Stimulated activated CD4-positive, alpha-beta T cell treated with anti-CD3 and anti-CD28 coated beads, Interleukin-1b, Interleukin-23, amount 100 ng/mL, for 48 hours (primary cell): Measurements from ENCODE around the gene PRR20E.
"Not testable (repeated sequence)": the region's sequence is repeated elsewhere in the genome, so short reads cannot be mapped to it uniquely, and the experiment has no call there.

Experiments
- DNase-seq: peaks from one replicate; pipeline ENCODE4 v3.0.0-alpha.2; 2020

Gene PRR20E

GRCh38 chr13:57166897-57167296, at the start of gene PRR20E:
TSS of gene PRR20E (plus strand) at chr13:57167197. CDS start at chr13:57167584, 387 bp downstream.
- DNase-seq: not testable (repeated sequence)

DNA sequence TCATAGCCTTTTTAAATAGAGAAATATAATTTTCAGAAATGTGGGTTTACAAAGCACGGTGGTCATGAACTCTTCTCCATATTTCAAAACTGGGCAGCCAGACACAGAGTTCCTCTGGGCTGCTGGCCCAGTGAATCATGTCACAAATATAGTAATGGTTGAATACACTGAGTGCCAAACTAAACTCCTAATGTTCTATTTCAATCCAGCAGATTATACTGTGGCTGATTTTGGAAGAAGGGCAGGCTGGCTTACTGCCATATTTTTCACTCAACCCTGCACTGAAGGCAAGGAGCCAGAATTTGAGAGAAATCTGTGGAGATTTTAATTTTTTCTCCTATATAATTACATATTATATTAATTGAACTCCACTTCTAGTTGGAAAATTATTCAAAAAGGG, 43.3 kb upstream of the PRR20E start:
- no peak for DNase-seq

DNA sequence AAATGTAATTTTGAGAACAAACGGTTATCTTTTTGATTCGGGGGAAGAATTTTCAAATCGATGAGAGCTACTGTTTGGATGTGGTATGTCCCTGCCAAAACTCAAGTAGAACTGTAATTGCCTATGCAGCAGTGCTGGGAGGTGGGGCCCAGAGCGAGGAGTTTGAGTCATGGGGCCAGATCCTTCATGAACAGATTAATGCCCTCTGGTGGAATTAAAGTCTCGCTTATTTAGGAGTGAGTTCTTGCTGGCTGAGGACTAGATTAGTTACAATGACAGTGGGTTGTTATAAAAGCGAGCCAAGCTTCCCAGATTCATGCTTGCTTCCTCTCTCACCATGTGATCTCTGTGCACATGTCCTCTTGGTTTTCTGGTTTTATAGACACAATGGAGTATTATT, 38.1 kb upstream of the PRR20E start:
- DNase-seq: no peak

DNA sequence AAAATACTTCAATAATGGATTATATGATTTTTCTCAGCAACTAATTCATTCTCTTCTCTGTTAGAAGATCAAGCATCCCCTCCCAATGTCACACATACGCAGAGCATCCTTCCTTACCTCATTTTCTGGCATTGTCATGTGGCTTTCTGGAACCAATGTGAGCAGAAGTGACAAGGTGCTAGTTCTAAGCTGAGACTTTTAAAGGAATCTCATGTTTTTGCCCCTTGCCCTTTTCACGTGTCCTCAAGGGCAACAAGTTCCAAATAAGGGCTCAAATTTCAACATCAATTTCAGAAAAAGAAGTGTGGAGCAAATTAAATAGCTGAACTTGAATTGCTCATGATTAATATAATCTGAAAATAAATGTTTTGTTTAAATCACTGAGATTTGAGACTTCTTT, 30.9 kb upstream of the PRR20E start:
- DNase-seq: no peak

- DNase-seq: no peak
Measured at GRCh38 chr13:57137585-57137984, 29.4 kb upstream of the PRR20E start.

- no peak for DNase-seq
Measured at GRCh38 chr13:57138988-57139387, 28.0 kb upstream of the PRR20E start.

DNA sequence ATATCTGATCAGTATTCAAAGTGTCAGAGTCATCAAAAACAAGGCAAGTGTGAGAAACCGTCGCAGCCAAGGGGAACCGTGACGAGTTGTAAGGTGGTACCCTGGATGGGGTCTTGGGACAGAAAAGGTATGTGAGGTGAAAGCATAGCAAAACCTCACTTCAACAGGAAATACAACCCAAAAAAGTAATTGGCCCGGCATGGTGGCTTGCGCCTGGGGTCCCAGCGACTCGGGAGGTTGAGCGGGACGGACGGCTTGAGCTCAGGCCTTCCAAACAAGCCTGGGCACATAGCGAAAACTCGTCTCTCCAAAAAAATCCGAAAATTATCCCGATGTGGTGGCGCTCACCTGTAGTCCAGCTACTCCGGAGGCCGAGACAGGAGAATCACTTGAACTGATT, 27.2 kb upstream of the PRR20E start:
- DNase-seq: not testable (repeated sequence)

DNA sequence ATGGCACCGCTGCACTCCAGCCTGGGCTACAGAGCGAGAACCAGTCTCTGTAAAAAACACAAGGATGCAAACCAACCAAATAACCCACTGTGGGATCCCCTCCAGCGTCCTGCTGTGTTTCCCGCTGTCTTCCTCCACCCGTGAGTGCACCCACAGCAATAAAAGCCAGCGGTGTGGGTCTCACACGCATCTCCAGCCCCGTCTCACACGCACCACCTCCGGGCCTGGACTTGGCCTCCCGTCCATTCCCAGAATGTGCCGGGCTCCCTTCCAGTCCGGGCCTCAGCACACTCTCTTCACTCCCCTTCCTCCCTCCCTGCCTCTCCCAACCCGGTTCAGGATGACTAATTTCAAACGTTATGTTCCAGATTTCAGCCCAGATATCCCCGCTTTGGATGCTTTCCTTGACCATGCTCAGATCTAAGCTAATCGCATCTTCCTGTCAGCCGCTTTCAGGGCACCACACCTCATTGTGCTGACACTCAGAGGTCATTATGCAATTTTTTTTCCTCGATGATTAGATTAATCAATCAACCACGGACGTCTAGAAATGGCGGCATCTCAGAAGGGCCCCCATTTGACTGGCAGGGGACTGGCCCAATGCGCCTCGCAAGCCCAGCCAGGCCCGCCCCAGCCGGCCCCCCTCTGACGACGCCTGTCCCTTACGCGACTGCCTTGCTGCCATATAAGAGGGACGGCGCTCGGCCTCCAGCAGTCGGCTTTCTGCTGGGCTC, 26.6 kb upstream of the PRR20E start, which contains the start of gene PRR20A:
PRR20A (plus strand) TSS at position 684 of the 734 bp plus-strand sequence. CDS start 387 bp downstream, outside the sequence.
- not testable (repeated sequence) for DNase-seq

DNA sequence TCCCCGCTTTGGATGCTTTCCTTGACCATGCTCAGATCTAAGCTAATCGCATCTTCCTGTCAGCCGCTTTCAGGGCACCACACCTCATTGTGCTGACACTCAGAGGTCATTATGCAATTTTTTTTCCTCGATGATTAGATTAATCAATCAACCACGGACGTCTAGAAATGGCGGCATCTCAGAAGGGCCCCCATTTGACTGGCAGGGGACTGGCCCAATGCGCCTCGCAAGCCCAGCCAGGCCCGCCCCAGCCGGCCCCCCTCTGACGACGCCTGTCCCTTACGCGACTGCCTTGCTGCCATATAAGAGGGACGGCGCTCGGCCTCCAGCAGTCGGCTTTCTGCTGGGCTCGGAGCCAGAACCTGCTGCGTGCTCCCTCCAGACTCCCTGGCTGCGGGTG, 19.8 kb upstream of the PRR20E start, which contains the start of gene PRR20B:
PRR20B (plus strand) TSS at position 301 of the 400 bp plus-strand sequence. CDS start 387 bp downstream, outside the sequence.
- DNase-seq: not testable (repeated sequence)

GRCh38 chr13:57148106-57148505, 18.9 kb upstream of the PRR20E start:
- DNase-seq: not testable (repeated sequence)

DNA sequence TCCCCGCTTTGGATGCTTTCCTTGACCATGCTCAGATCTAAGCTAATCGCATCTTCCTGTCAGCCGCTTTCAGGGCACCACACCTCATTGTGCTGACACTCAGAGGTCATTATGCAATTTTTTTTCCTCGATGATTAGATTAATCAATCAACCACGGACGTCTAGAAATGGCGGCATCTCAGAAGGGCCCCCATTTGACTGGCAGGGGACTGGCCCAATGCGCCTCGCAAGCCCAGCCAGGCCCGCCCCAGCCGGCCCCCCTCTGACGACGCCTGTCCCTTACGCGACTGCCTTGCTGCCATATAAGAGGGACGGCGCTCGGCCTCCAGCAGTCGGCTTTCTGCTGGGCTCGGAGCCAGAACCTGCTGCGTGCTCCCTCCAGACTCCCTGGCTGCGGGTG, 13.2 kb upstream of the PRR20E start, which contains the start of gene PRR20C:
PRR20C (plus strand) TSS at position 301 of the 400 bp plus-strand sequence. CDS start 387 bp downstream, outside the sequence.
- not testable (repeated sequence) for DNase-seq

- DNase-seq: not testable (repeated sequence)
Measured at GRCh38 chr13:57160332-57160731, 6.7 kb upstream of the PRR20E start, which contains the start of gene PRR20D. TSS of gene PRR20D (plus strand) at chr13:57160632. CDS start at chr13:57161019, 387 bp downstream.

DNA sequence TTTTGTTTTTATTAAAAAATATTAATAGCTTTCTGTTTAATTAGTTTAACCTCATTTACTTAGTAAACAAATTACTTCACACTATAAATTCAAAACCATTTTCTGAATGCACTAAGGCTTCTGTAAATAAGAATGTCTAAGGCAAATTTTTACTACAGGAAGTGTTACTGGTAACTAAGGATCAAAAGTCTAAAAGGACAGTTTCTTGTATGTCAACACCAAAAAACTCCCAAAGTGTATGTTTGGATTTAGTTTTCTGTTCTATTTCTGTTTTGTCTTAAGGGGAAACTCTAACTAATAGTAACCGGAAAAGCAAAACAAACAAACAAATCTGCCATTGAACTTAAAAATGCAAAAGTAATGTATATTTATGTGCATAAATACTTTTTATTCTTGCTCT, 24.7 kb downstream of the PRR20E start:
- DNase-seq: no peak

DNA sequence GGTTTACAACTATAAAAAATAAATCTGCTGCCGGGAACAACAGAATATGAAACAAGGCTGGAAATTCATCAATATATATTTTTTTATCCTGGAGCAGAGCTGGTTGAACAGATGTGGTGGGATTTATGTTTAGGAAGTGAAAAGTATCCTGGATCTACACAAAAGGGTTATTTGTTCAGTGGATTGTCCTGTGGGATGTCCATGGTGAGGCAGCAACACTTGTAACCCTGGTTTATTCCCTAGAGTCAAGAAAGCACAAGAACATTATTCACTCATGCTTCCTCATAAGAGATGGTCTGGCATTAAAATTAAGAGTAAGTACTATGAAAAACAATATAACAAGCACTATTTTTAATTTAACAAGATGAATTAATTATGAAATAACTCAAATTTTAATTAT, 46.0 kb downstream of the PRR20E start:
- no peak for DNase-seq
